IMR-90 (cell line): Measurements from ENCODE around the gene FLVCR2. TPM values are rescaled to one million over a fixed set of nuclear protein-coding genes. Genes with fewer than 3 reads are reported as not detected.

Experiments used
- ATAC-seq: fragments of 200-7000 bp; cut with Tn5 transposase; 2 replicates; pipeline ENCODE4 v1.9.1; 2020; ENCODE audit warnings: low read depth, mild to moderate bottlenecking, moderate library complexity
- BruUV-seq: library from RNA; stranded (reverse); fragments of 400-500 nt; replicated peaks from 2 replicates; lab custom pipeline; 2021; lab: Mats Ljungman, UMichigan
- CTCF ChIA-PET: fragments of 300-600 bp; formaldehyde crosslinking; extraction: SDS; loops from one replicate; lab custom pipeline; 2021; ENCODE audit warnings: antibody characterized with exemption; lab: Yijun Ruan, JAX
- POLR2A ChIA-PET: fragments of 300-600 bp; sonication (Branson Sonifier 250); formaldehyde crosslinking; loops from one replicate; lab custom pipeline; 2022; ENCODE audit warnings: antibody characterized with exemption; ENCODE audit not compliant: unreplicated experiment; lab: Charles Lee
- DNase-seq: peaks from one replicate; pipeline ENCODE4 v3.0.0; 2013
- H2AFZ ChIP-seq: replicated peaks from 2 replicates; pipeline ENCODE3; 2013; ENCODE audit warnings: low read length, mild to moderate bottlenecking; ENCODE audit not compliant: poor library complexity
- H2AK5ac ChIP-seq: 2 replicates; pipeline ENCODE4 v1.6.1; 2013; ENCODE audit warnings: low read depth, low read length, inconsistent platforms
- H2AK9ac ChIP-seq: replicated peaks from 2 replicates; pipeline ENCODE3; 2013; ENCODE audit warnings: mild to moderate bottlenecking, low read depth, low read length, moderate library complexity; ENCODE audit not compliant: poor library complexity
- H2BK120ac ChIP-seq: 2 replicates; pipeline ENCODE4 v1.6.1; 2013; ENCODE audit warnings: low read depth, low read length, inconsistent platforms
- H2BK15ac ChIP-seq: 3 replicates; pipeline ENCODE4 v1.6.1; 2013; ENCODE audit warnings: low read depth, low read length, inconsistent platforms
- H2BK20ac ChIP-seq: 2 replicates; pipeline ENCODE4 v1.6.1; 2013; ENCODE audit warnings: low read depth, mild to moderate bottlenecking, inconsistent platforms, low read length, moderate library complexity
- H2BK5ac ChIP-seq: 2 replicates; pipeline ENCODE4 v1.6.1; 2013; ENCODE audit warnings: mild to moderate bottlenecking, low read depth, low read length, inconsistent platforms; ENCODE audit not compliant: poor library complexity, severe bottlenecking
- H3K14ac ChIP-seq: replicated peaks from 2 replicates; pipeline ENCODE4 v1.6.1; 2013; ENCODE audit warnings: low read depth, low read length, inconsistent platforms
- H3K18ac ChIP-seq: 2 replicates; pipeline ENCODE4 v1.6.1; 2013; ENCODE audit warnings: low read depth, low read length, control low read depth
- H3K23ac ChIP-seq: 2 replicates; pipeline ENCODE4 v1.6.1; 2013; ENCODE audit warnings: low read depth, low read length, inconsistent platforms
- H3K27ac ChIP-seq: 2 replicates; pipeline ENCODE4 v1.5.1; 2013; ENCODE audit warnings: mild to moderate bottlenecking, control low read depth, low read length; ENCODE audit not compliant: insufficient read depth
- H3K27me3 ChIP-seq: 2 replicates; pipeline ENCODE4 v1.6.1; 2013; ENCODE audit warnings: low read length; ENCODE audit not compliant: control insufficient read depth, insufficient read depth
- H3K36me3 ChIP-seq: 2 replicates; pipeline ENCODE4 v1.6.1; 2013; ENCODE audit warnings: low read length, mixed read lengths; ENCODE audit not compliant: control insufficient read depth, insufficient read depth
- H3K4ac ChIP-seq: 2 replicates; pipeline ENCODE4 v1.6.1; 2013; ENCODE audit warnings: low read depth, low read length, inconsistent platforms
- H3K4me1 ChIP-seq: 2 replicates; pipeline ENCODE4 v1.6.1; 2013; ENCODE audit warnings: low read length, mixed read lengths; ENCODE audit not compliant: control insufficient read depth, insufficient read depth
- H3K4me2 ChIP-seq: 2 replicates; pipeline ENCODE4 v1.6.1; 2013; ENCODE audit warnings: low read depth, mild to moderate bottlenecking, control low read depth, low read length, moderate library complexity
- H3K4me3 ChIP-seq: 2 replicates; pipeline ENCODE4 v1.5.1; 2013; ENCODE audit warnings: low read depth, mild to moderate bottlenecking, control low read depth, low read length, moderate library complexity; ENCODE audit not compliant: insufficient read depth
- H3K56ac ChIP-seq: 2 replicates; pipeline ENCODE4 v1.6.1; 2013; ENCODE audit warnings: low read length, inconsistent platforms; ENCODE audit not compliant: insufficient read depth; ENCODE audit errors: extremely low read depth
- H3K79me1 ChIP-seq, 2 experiments: 2 replicates each; pipeline ENCODE4 v1.6.1; 2013; ENCODE audit warnings: low read length in 2 of 2, inconsistent platforms in 1 of 2, low read depth in 1 of 2
- H3K9ac ChIP-seq: 2 replicates; pipeline ENCODE4 v1.6.1; 2013; ENCODE audit warnings: low read depth, low read length, control low read depth
- H3K9me1 ChIP-seq: 2 replicates; pipeline ENCODE4 v1.6.1; 2013; ENCODE audit warnings: low read length, inconsistent platforms; ENCODE audit not compliant: insufficient read depth
- H3K9me3 ChIP-seq: 2 replicates; pipeline ENCODE4 v1.6.1; 2013; ENCODE audit warnings: low read length; ENCODE audit not compliant: control insufficient read depth, insufficient read depth
- H4K20me1 ChIP-seq: 2 replicates; pipeline ENCODE4 v1.6.1; 2013; ENCODE audit warnings: low read length, inconsistent platforms; ENCODE audit not compliant: insufficient read depth
- H4K5ac ChIP-seq: 2 replicates; pipeline ENCODE4 v1.6.1; 2013; ENCODE audit warnings: mild to moderate bottlenecking, low read depth, low read length, control low read depth
- H4K8ac ChIP-seq, 2 experiments: 2 replicates each; pipeline ENCODE4 v1.6.1; 2013; ENCODE audit warnings: low read depth in 2 of 2, low read length in 2 of 2, control low read depth in 1 of 2, inconsistent platforms in 1 of 2
- H4K91ac ChIP-seq: 2 replicates; pipeline ENCODE4 v1.6.1; 2013; ENCODE audit warnings: low read depth, low read length, inconsistent platforms; ENCODE audit not compliant: insufficient read depth
- BHLHE40 ChIP-seq: fragments of 150-350 bp; IDR thresholded peaks from 2 replicates; pipeline ENCODE4 v1.6.1; 2016; ENCODE audit warnings: mild to moderate bottlenecking, low read depth, low read length
- CEBPB ChIP-seq: IDR thresholded peaks from 2 replicates; pipeline ENCODE4 v1.6.1; 2012; ENCODE audit warnings: low read depth, low read length, improper control_type of control experiment
- CHD1 ChIP-seq: IDR thresholded peaks from 2 replicates; pipeline ENCODE4 v1.6.1; 2012; ENCODE audit warnings: low read depth, low read length, improper control_type of control experiment
- CTCF ChIP-seq: conservative IDR thresholded peaks from 2 replicates; pipeline ENCODE4 v1.5.1; 2012; ENCODE audit warnings: mild to moderate bottlenecking, low read depth, low read length, improper control_type of control experiment
- ELK1 ChIP-seq: fragments of 150-350 bp; IDR thresholded peaks from 2 replicates; pipeline ENCODE4 v1.6.1; 2016; ENCODE audit warnings: low read depth, mild to moderate bottlenecking, low read length, moderate library complexity, borderline replicate concordance
- FOS ChIP-seq: fragments of 150-350 bp; IDR thresholded peaks from 2 replicates; pipeline ENCODE4 v1.6.1; 2016; ENCODE audit warnings: low read depth, low read length
- MAFK ChIP-seq: IDR thresholded peaks from 2 replicates; pipeline ENCODE4 v1.6.1; 2012; ENCODE audit warnings: low read depth, low read length, improper control_type of control experiment
- MAZ ChIP-seq: IDR thresholded peaks from 2 replicates; pipeline ENCODE4 v1.6.1; 2012; ENCODE audit warnings: low read depth, mild to moderate bottlenecking, low read length, improper control_type of control experiment, moderate library complexity, borderline replicate concordance
- MXI1 ChIP-seq: IDR thresholded peaks from 2 replicates; pipeline ENCODE4 v1.6.1; 2012; ENCODE audit warnings: low read depth, mild to moderate bottlenecking, low read length, moderate library complexity, borderline replicate concordance
- NFE2L2 ChIP-seq: fragments of 150-350 bp; IDR thresholded peaks from 2 replicates; pipeline ENCODE4 v1.6.1; 2016; ENCODE audit warnings: low read depth, mild to moderate bottlenecking, low read length
- POLR2A ChIP-seq: IDR thresholded peaks from 2 replicates; pipeline ENCODE4 v1.6.1; 2012; ENCODE audit warnings: mild to moderate bottlenecking, low read depth, low read length
- RAD21 ChIP-seq: IDR thresholded peaks from 2 replicates; pipeline ENCODE4 v1.6.1; 2012; ENCODE audit warnings: low read length, improper control_type of control experiment
- RCOR1 ChIP-seq: IDR thresholded peaks from 2 replicates; pipeline ENCODE4 v1.6.1; 2012; ENCODE audit warnings: mild to moderate bottlenecking, low read length, improper control_type of control experiment; ENCODE audit not compliant: insufficient replicate concordance
- RFX5 ChIP-seq: IDR thresholded peaks from 2 replicates; pipeline ENCODE4 v1.8.0; 2012; ENCODE audit warnings: low read depth, mild to moderate bottlenecking, low read length, moderate library complexity
- SMC3 ChIP-seq: fragments of 150-350 bp; IDR thresholded peaks from 2 replicates; pipeline ENCODE4 v1.6.1; 2016; ENCODE audit warnings: low read depth, mild to moderate bottlenecking, antibody characterized with exemption, low read length, moderate library complexity
- USF2 ChIP-seq: fragments of 150-350 bp; IDR thresholded peaks from 2 replicates; pipeline ENCODE4 v1.6.1; 2017; ENCODE audit warnings: mild to moderate bottlenecking, antibody characterized with exemption, low read length, low read depth
- dilution Hi-C: fragments of 300-500 bp; cut with HindIII; formaldehyde crosslinking; loops from one replicate; pipeline ENCODE4 v1.14.3; 2018; ENCODE audit warnings: low sequenced_read_pairs; ENCODE audit not compliant: unreplicated experiment
- in situ Hi-C: fragments of 300-500 bp; cut with MboI; formaldehyde crosslinking; loops from 3 replicates; pipeline ENCODE4 v1.14.3; 2019; ENCODE audit warnings: low sequenced_read_pairs, inconsistent platforms, mixed read lengths
- intact Hi-C: fragments of 100-400 bp; cut with micrococcal nuclease; formaldehyde crosslinking; loops from 2 replicates; pipeline ENCODE4 v1.10.0; 2022
- polyA plus RNA-seq, 3 experiments: library from polyadenylated mRNA; depleted of rRNA; stranded (reverse); fragments of >200 nt; gene quantifications; 2 replicates each; pipeline ENCODE4 v1.2.3, GENCODE V29; 2012; ENCODE audit warnings: low replicate concordance in 1 of 3
- total RNA-seq: library from RNA; depleted of rRNA; stranded (reverse); fragments of >200 nt; gene quantifications from 2 replicates; pipeline ENCODE4 v1.2.3, GENCODE V29; 2012

Gene FLVCR2
- total and polyA plus RNA-seq, 2 of the 4 experiments (the other 2 are of a cell fraction): 0.94 to 1.4 TPM

GRCh38 chr14:75587388-75587787, 9.0 kb downstream of the FLVCR2 start:
- H4K20me1 ChIP-seq: no peaks in the 10 kb centered on the region

More at GRCh38 chr14:75587388-75587787, 9.0 kb downstream of the FLVCR2 start:
- H2BK120ac ChIP-seq: no peak overlapping the region
- no peak for DNase-seq
- H2BK20ac ChIP-seq: no peak overlapping the region
- no peak overlapping the region for H3K23ac ChIP-seq
- H3K27me3 ChIP-seq: peaks cover 24% of the 10 kb centered on the region
- no peak overlapping the region for H4K5ac ChIP-seq
- no peak overlapping the region for H2AK5ac ChIP-seq
- H2BK15ac ChIP-seq: no peak overlapping the region
- H3K56ac ChIP-seq: no peak overlapping the region
- H3K79me1 ChIP-seq: no peaks in the 10 kb centered on the region
- no peak overlapping the region for H2BK5ac ChIP-seq
- no TSS peak for BruUV-seq
- no peak overlapping the region for H4K8ac ChIP-seq
- H2AFZ ChIP-seq: no peak overlapping the region
- no peak overlapping the region for H3K4me3 ChIP-seq
- H3K9me3 ChIP-seq: peaks cover 2% of the 10 kb centered on the region; the same call in 1 of the 2 replicates
- ChIA-PET CTCF (interaction anchor here (1.0 to 1.5 kb wide), 2 partner anchors 8 to 10 kb away, joined by 4 to 7 read pairs; no protein-coding TSS in a partner anchor), POLR2A (no interaction called here)
- no peak overlapping the region for H3K27ac ChIP-seq
- no peak overlapping the region for H3K4ac ChIP-seq
- no peak overlapping the region for H3K4me2 ChIP-seq
- no peaks in the 10 kb centered on the region for H3K36me3 ChIP-seq
- dilution Hi-C loops: no loop called here
- no peak for ATAC-seq
- H3K18ac ChIP-seq: no peak overlapping the region
- no peaks in the 10 kb centered on the region for H3K4me1 ChIP-seq
- TF ChIP-seq ELK1: no peak
- TF ChIP-seq FOS: no peak
- TF ChIP-seq USF2: no peak
- no peak for TF ChIP-seq NFE2L2
- no peak for TF ChIP-seq RFX5
- no peak for TF ChIP-seq MXI1
- no peak for TF ChIP-seq RAD21
- TF ChIP-seq BHLHE40: no peak
- TF ChIP-seq RCOR1: no peak
- TF ChIP-seq POLR2A: no peak
- TF ChIP-seq MAZ: no peak
- no peak for TF ChIP-seq CEBPB
- no peak for TF ChIP-seq SMC3
- no peak for TF ChIP-seq MAFK
- no peak for TF ChIP-seq CTCF
- TF ChIP-seq CHD1: no peak
- H3K9ac ChIP-seq: no peak overlapping the region
- in situ Hi-C loops: no loop called here
- no peak overlapping the region for H4K91ac ChIP-seq
- H2AK9ac ChIP-seq: no peak overlapping the region
- H3K14ac ChIP-seq: no peak overlapping the region
- H3K9me1 ChIP-seq: no peaks in the 10 kb centered on the region
- intact Hi-C loops: no loop called here
